Neutrophil (primary cell): ENCODE data around the gene UBAC2.

ENCODE experiments used
- H3K27ac ChIP-seq: fragments of 200-600 bp; sonication (generic); 2 replicates; pipeline ENCODE4 v1.5.1; 2016; ENCODE audit warnings: mild to moderate bottlenecking, moderate library complexity
- H3K27me3 ChIP-seq: fragments of 200-600 bp; sonication (generic); 2 replicates; pipeline ENCODE4 v1.6.0; 2016; ENCODE audit warnings: mild to moderate bottlenecking
- H3K36me3 ChIP-seq: fragments of 200-600 bp; sonication (generic); 2 replicates; pipeline ENCODE4 v1.5.1; 2017
- H3K4me1 ChIP-seq, 2 experiments: fragments of 200-600 bp in 1 of 2; sonication (generic) in 1 of 2; 1 replicate in 1 of 2; 2 replicates in 1 of 2; pipeline versions ENCODE4 v1.5.1 to v1.6.1; 2013 to 2016; ENCODE audit warnings: low read depth in 1 of 2, low read length in 1 of 2, mild to moderate bottlenecking in 1 of 2, moderate library complexity in 1 of 2; ENCODE audit not compliant: control insufficient read depth in 1 of 2, insufficient read depth in 1 of 2
- H3K4me3 ChIP-seq, 2 experiments: fragments of 200-600 bp in 1 of 2; sonication (generic) in 1 of 2; 1 replicate in 1 of 2; 2 replicates in 1 of 2; pipeline ENCODE4 v1.5.1; 2013 to 2016; ENCODE audit warnings: low read depth in 1 of 2, low read length in 1 of 2, mild to moderate bottlenecking in 1 of 2, moderate library complexity in 1 of 2
- H3K9me3 ChIP-seq: fragments of 200-600 bp; sonication (generic); 2 replicates; pipeline ENCODE4 v1.5.1; 2016
- CTCF ChIP-seq: fragments of 200-600 bp; sonication (generic); IDR thresholded peaks from 2 replicates; pipeline ENCODE4 v1.5.1; 2016; ENCODE audit warnings: antibody characterized with exemption

UBAC2 gene

GRCh38 chr13:99297331-99297730, 96.7 kb downstream of the UBAC2 start:
- Histone ChIP-seq H3K27ac (no peak overlapping the region), H3K9me3 (no peaks in the 10 kb centered on the region), H3K4me3 (no peak overlapping the region), H3K4me1 (peaks cover 9 to 34% of the 10 kb centered on the region in 2 experiments), H3K27me3 (no peaks in the 10 kb centered on the region), H3K36me3 (no peaks in the 10 kb centered on the region)
- no peak for TF ChIP-seq CTCF

GRCh38 chr13:99298056-99298455, 97.4 kb downstream of the UBAC2 start:
- Histone ChIP-seq H3K27ac (no peak overlapping the region), H3K27me3 (no peaks in the 10 kb centered on the region), H3K4me1 (peaks cover 5 to 33% of the 10 kb centered on the region in 2 experiments), H3K4me3 (no peak overlapping the region), H3K36me3 (no peaks in the 10 kb centered on the region), H3K9me3 (no peaks in the 10 kb centered on the region)
- TF ChIP-seq CTCF = no peak

GRCh38 chr13:99299256-99299919, 98.7 kb downstream of the UBAC2 start:
- Histone ChIP-seq H3K4me1 (peaks cover 6 to 28% of the 10 kb centered on the region in 2 experiments), H3K27ac (peak overlapping the region; percentile 18), H3K4me3 (no peak overlapping the region), H3K36me3 (no peaks in the 10 kb centered on the region), H3K9me3 (no peaks in the 10 kb centered on the region), H3K27me3 (no peaks in the 10 kb centered on the region)
- no peak for TF ChIP-seq CTCF

- Histone ChIP-seq H3K27ac (peak overlapping the region; percentile 18), H3K27me3 (no peaks in the 10 kb centered on the region), H3K36me3 (no peaks in the 10 kb centered on the region), H3K9me3 (no peaks in the 10 kb centered on the region), H3K4me3 (no peak overlapping the region), H3K4me1 (peaks cover 6 to 28% of the 10 kb centered on the region in 2 experiments)
- TF ChIP-seq CTCF = no peak
Observed at GRCh38 chr13:99299920-99300341, 99.3 kb downstream of the UBAC2 start.

- Histone ChIP-seq H3K9me3 (no peaks in the 10 kb centered on the region), H3K36me3 (no peaks in the 10 kb centered on the region), H3K27ac (peak overlapping the region; percentile 47), H3K4me3 (no peak overlapping the region), H3K4me1 (peaks cover 6 to 28% of the 10 kb centered on the region in 2 experiments), H3K27me3 (no peaks in the 10 kb centered on the region)
- TF ChIP-seq CTCF = no peak
Observed at GRCh38 chr13:99301056-99301838, 100.6 kb downstream of the UBAC2 start.
